ENCODE data around the gene IHH. TPM values are rescaled to one million over a fixed set of nuclear protein-coding genes. Genes with fewer than 3 reads are reported as not detected.

Gene IHH
- total RNA-seq, 2 donors from 2014 or later: 72.7 to 85.5 TPM

- ATAC-seq (no peak), DNase-seq (peak in 1 of 2 donors; percentile 20)
- intact Hi-C loops (cut with DNase I, micrococcal nuclease): loop anchor here (10.0 kb wide), 2 partner anchors 90 to 100 kb away; no protein-coding TSS in a partner anchor
Measured at GRCh38 chr2:219054956-219055903, 5.5 kb downstream of the IHH start.

GRCh38 chr2:219049282-219049681, 11.4 kb downstream of the IHH start:
- peak in 1 of 2 donors; percentile 29 for DNase-seq
- peak; percentile 40 for ATAC-seq

GRCh38 chr2:219045937-219046550, 14.7 kb downstream of the IHH start:
- ATAC-seq (peak; percentile 31), DNase-seq (peak; percentile 19 to 62)
- intact Hi-C loops (cut with DNase I, micrococcal nuclease): no loop called here

More at GRCh38 chr2:219049282-219049681, 11.4 kb downstream of the IHH start:
- intact Hi-C loops (cut with DNase I, micrococcal nuclease): no loop called here

GRCh38 chr2:219042750-219043149, 18.0 kb downstream of the IHH start:
- DNase-seq (peak; percentile 25 to 28), ATAC-seq (peak; percentile 77)
- intact Hi-C loops (cut with DNase I, micrococcal nuclease): no loop called here

- intact Hi-C loops (cut with DNase I, micrococcal nuclease): no loop called here
- DNase-seq (no peak), ATAC-seq (no peak)
Measured at GRCh38 chr2:219042157-219042556, 18.6 kb downstream of the IHH start.

- peak; percentile 47 to 62 for DNase-seq
- ATAC-seq: peak; percentile 76
- intact Hi-C loops (cut with DNase I, micrococcal nuclease): no loop called here
Measured at GRCh38 chr2:219041252-219041651, 19.5 kb downstream of the IHH start, which contains the start of gene CFAP65. CFAP65 (minus strand) TSS chr2:219041516; CDS start chr2:219039048, 2,468 bp downstream.

- intact Hi-C loops (cut with DNase I, micrococcal nuclease): no loop called here
- DNase-seq: no peak
- ATAC-seq: no peak
Measured at GRCh38 chr2:219038600-219038999, 22.1 kb downstream of the IHH start.

- peak; percentile 73 for ATAC-seq
- intact Hi-C loops (cut with DNase I, micrococcal nuclease): no loop called here
- DNase-seq: peak in 1 of 2 donors; percentile 38
Measured at GRCh38 chr2:219037783-219038499, 22.8 kb downstream of the IHH start.

GRCh38 chr2:219035942-219036341, 24.8 kb downstream of the IHH start:
- intact Hi-C loops (cut with DNase I, micrococcal nuclease): no loop called here
- ATAC-seq (no peak), DNase-seq (no peak)

GRCh38 chr2:219034823-219035222, 25.9 kb downstream of the IHH start:
- ATAC-seq: peak; percentile 56
- no peak for DNase-seq
- intact Hi-C loops (cut with DNase I, micrococcal nuclease): no loop called here

- intact Hi-C loops (cut with DNase I, micrococcal nuclease): no loop called here
- ATAC-seq: no peak
- DNase-seq: no peak
Measured at GRCh38 chr2:219032051-219032745, 28.5 kb downstream of the IHH start.

- ATAC-seq (no peak), DNase-seq (no peak)
- intact Hi-C loops (cut with DNase I, micrococcal nuclease): no loop called here
Measured at GRCh38 chr2:219031005-219031738, 29.5 kb downstream of the IHH start.

GRCh38 chr2:219030177-219030940, 30.4 kb downstream of the IHH start:
- intact Hi-C loops (cut with DNase I, micrococcal nuclease): no loop called here
- peak; percentile 8 for ATAC-seq
- no peak for DNase-seq

- intact Hi-C loops (cut with DNase I, micrococcal nuclease): loop anchor here in 1 of 2 donors (10.0 kb wide), 1 partner anchor 125 kb away; no protein-coding TSS in a partner anchor
- DNase-seq: peak; percentile 62 to 86
- ATAC-seq: peak; percentile 98
Measured at GRCh38 chr2:219029829-219030165, 30.9 kb downstream of the IHH start.

GRCh38 chr2:219028996-219029828, 31.5 kb downstream of the IHH start:
- intact Hi-C loops (cut with DNase I, micrococcal nuclease): loop anchor here in 1 of 2 donors (10.0 kb wide), 1 partner anchor 126 kb away; no protein-coding TSS in a partner anchor
- ATAC-seq (peak; percentile 8), DNase-seq (no peak)

GRCh38 chr2:219028141-219028540, 32.6 kb downstream of the IHH start:
- DNase-seq (no peak), ATAC-seq (no peak)
- intact Hi-C loops (cut with DNase I, micrococcal nuclease): loop anchor here in 1 of 2 donors (10.0 kb wide), 1 partner anchor 127 kb away; no protein-coding TSS in a partner anchor
